GM21717 (cell line): Measurements from ENCODE around the gene MED28.
"Not testable (repeated sequence)": the region's sequence is repeated elsewhere in the genome, so short reads cannot be mapped to it uniquely, and the experiment has no call there.

Experiments
- ATAC-seq: cut with Tn5 transposase; IDR thresholded peaks from one replicate; pipeline ENCODE4 v1.9.1; 2021; ENCODE audit warnings: mild to moderate bottlenecking, moderate library complexity; ENCODE audit not compliant: unreplicated experiment

MED28 gene

DNA sequence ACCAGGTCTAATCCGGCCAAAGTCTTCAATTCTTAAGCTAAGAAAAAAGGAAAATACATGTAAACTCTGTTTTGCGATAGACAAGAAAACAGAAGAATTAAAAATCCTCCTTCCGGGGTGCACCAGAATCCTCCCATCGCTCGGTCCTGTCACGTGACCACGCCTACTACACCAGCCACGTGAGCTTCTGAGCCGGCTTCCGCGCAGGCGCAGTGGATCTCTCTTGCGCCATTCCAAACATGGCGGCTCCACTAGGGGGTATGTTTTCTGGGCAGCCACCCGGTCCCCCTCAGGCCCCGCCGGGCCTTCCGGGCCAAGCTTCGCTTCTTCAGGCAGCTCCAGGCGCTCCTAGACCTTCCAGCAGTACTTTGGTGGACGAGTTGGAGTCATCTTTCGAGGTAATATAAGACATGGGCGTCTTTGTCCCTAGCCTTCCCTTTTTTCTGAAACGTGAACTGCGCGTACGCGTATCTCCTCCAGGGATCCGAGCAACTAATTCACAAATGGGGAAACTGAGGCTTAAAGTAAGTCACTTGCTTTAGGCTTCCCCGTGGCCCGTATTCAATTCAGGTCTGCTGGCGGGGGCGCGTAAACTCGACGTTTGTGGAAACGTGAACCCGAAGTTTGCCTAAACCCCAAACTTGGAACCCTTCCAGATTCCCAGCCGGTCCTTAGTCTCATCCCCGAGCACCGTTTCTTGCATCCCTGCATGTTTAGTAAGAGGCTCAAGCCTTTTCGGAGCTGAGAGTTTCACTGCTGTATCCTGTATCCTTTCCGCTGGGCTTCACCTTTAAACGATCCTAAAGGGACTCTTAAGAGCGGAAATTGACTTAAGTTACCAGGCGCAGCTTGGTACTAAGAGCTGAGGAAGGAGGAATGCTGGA lies at the start of gene MED28:
Gene MED28, plus strand, starts transcription at position 226 of the 884 bp plus-strand sequence. Its CDS starts 14 bp downstream, at position 240.
- peak; percentile 88 for ATAC-seq

- ATAC-seq = no peak
Observed at GRCh38 chr4:17565846-17566245, 48.6 kb upstream of the MED28 start.

DNA sequence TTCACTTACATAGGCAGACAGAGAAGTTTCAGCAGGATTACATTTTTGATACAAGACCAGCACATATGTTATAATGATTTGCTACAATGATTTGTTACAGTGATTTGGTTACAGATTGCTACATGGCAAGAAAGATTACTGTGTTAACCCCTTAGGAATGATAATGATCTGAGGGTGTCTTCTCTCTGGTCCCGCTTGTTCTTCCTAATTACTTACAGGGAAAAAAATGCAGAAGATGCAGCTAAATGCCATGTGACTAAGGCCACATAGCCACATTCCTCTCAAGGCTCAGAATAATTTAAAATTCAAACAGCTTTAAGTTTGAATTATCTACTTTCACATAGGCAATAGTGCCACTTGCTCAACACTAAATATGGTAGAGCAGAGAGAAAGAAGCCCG lies 47.2 kb upstream of the MED28 start:
- no peak for ATAC-seq

DNA sequence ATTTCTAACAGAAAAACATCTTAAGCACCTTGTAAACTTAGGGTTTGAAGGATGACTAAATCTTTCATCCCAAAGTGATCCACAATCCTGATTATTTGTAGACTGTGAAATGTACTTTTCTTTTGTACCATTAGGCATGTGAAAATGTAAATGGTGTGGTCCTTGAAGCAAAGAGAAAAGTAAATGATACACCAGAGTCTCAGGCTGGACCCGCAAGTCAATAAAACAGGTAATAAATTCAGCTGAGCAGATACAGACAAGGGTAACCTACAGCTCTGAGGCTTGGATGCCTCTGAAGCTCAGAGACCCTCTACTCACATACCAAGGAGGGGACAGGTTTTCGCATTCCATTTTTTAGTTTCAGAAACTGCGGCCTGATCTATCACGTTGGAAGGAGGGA lies 40.2 kb upstream of the MED28 start:
- no peak for ATAC-seq

DNA sequence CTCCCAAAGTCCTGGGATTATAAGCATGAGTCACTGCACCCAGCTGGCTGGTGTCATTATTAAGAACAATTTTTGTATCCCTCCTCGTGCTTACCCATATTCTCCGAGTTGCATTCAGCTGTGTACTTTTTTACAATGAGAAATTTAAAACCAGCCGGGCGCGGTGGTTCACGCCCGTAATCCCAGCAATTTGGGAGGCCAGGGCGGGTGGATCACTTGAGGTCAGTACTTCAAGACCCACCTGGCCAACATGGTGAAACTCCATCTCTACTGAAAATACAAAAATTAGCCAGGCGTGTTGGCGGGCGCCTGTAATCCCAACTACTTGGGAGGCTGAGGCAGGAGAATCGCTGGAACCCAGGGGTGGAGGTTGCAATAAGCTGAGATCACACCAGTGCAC lies 39.3 kb upstream of the MED28 start:
- not testable (repeated sequence) for ATAC-seq

DNA sequence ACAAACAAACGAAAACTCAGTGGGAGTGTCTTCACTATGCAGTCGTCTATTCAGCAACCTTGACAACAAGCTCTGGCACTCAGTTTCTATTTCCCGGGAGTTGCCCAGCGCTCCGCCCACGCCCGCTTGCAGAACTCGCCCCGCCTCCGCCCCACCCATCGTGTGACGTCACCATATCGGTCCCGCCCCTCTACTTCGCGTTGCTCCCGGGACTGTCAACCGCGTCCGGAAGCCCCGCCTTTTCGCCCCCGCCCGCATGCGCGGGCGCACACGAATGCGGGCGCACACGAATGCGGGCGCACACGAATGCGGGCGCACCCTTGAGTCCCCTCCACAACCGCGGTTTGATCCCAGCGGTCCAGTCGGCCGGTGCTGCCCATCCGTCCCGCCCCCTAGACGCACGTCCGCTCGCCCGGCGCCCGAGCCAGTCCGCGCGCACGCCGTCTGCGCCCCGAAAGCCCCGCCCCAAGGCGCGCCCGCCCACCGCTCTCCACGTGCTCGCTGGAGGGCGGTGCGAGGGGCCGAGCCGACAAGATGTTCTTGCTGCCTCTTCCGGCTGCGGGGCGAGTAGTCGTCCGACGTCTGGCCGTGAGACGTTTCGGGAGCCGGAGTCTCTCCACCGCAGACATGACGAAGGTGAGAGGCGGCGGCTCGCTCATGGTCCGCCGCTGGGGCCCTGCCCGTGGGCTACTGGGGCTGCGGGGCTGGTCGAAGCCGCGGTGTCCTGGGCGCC lies 37.3 kb upstream of the MED28 start, which contains the start of gene LAP3:
Gene LAP3, plus strand, starts transcription at position 267 of the 733 bp plus-strand sequence. Its CDS starts 268 bp downstream, at position 535.
- ATAC-seq = peak; percentile 77

DNA sequence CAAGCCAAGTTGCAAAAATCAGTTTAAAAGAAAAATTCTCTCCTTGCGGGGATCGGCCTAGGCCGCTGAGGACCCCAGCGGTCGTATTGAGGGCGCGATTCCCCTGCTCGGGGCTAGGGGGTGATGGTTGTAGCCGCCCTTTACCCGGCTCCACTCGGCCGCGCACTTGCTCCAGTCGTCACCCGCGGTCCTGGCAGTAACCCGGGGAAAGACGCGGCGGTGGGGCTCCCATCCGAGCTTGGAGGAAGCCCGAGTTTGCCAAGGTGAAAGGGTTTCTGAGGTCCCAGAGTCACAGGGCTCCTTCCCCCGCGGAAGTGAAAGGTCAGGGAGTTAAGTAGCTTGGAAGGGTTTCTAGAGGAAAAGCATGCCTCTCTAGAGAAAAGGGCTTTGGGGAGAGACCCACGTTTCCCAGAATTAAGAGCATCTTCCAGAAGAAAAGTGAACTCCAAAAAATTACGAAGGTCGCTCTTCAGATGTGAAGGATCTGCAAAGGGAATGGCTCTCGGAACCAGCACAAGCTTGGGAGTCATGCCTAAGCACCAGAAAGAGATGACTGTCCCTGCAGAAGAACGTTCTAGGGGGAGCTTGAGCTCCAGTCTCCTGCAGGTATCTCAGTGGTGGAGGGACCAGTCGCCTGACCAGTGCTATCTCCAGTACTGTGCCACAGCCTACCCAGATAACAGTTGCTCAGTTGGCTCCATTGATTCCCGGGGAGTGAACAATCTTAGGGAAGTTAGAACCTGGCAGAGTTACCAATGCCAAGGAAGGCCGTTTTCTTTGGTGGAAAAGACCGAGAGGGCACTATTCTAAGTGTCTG lies 36.6 kb upstream of the MED28 start:
- ATAC-seq = peak; percentile 6

- ATAC-seq = peak; percentile 37
Observed at GRCh38 chr4:17578482-17578891, 36.0 kb upstream of the MED28 start.

DNA sequence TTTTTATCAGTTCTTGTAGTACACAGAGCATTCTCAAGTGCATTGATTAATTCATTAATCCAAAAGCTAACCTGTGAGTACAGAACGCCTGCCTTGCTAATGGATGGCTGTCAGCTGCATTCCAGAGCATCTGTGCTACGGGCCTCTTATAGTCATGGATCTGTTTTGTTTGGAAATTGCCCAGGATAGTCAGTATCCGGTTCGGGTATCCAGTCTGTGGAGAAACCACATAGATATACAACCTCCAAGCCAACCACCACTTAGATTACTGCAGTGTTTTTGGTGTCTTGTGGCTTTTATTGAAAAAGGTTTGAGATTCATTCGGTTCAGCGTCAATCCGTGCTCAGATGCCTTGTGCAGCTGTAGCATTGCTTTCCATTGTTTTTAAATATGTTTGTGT lies 33.5 kb upstream of the MED28 start:
- no peak for ATAC-seq

DNA sequence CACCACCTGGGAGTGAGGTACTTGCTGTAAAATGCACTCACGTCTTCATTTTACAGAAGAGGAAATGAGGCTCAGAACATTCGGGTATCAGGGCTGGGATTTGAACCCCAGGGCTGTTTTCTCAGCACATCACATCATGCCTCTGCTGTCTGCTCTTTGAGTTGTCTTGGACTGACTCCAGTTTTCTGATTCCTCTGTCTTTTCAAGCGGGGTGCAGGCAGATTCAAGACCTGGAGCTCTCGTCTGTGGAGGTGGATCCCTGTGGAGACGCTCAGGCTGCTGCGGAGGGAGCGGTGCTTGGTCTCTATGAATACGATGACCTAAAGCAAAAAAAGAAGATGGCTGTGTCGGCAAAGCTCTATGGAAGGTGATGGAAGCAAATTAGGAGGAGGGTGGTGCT lies 31.2 kb upstream of the MED28 start:
- ATAC-seq = no peak

DNA sequence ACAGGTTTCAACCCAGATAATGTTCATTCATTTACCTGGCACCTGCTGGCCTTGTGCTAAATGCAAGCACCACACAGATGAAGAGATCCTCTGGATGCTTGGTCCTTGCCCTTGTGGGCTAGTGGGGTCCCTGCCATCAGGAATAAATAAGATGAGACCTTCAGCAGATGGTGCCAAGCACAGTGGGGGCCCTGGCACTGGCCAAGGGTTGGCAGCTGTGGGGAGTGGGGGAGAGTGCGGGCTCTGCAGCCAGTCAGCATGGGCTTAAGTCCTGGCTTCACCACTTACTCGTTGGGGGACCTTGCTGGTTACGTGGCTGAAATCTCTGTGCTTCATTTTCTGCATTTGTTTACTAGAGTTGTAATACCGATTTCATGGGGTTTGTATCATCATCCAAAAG lies 30.5 kb upstream of the MED28 start:
- ATAC-seq = no peak

- ATAC-seq = no peak
Observed at GRCh38 chr4:17584521-17585213, 29.8 kb upstream of the MED28 start.

DNA sequence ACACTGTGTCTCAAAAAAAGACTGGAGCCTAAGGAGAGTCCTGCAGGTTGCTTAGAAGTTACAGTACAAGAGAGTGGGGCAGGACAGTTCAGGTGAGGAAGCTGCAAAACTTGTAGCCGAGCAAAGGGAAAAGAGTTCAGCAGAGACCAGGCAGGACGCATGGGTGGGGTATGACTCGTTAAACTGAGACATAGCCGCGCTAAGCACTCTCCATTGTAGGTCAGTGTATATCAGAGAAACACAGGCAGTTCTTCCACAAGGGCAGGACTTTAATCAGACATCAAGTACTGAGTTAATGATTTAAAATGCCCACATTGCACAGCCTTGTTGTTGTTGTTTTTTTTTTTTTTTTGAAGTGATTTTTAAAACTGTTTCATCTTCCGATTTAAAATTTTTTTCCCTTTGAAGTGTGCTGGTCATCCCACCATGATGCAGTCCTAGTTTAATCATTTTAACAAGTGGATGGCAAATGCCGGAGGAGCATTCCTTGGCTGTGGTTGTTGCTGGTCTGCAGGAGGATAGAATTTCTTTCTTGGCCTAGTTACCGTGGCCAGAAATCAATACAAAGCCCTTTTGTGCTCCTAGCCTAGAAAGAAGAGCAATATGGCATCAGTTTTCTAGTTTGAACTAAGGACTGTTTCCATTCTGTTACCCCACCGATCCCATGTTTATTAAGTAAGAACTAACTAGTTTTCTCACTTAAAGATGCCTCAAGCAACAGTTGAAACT lies 27.2 kb upstream of the MED28 start:
- no peak for ATAC-seq

DNA sequence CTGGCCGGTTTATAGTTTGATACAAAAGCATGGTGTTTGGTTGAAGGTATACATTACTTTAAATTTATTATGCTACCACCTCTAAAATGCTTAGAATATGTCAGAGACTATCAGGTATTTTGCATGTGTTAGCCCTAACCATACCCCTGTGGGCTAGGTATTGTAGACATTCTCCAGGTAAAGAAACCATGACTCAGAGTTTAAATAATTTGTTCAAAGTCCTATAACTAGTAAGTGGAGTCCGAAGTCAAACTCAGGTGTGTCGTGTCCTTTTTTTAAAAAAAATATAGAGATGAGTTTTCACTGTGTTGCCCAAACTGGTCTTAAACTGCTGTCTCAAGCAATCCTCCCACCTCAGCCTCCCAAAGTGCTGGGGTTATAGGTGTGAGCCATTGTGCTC lies 25.1 kb upstream of the MED28 start:
- no peak for ATAC-seq

- ATAC-seq = peak; percentile 79
Observed at GRCh38 chr4:17595471-17596005, 18.9 kb upstream of the MED28 start.

GRCh38 chr4:17597517-17597916 lies 16.9 kb upstream of the MED28 start:
- ATAC-seq = no peak

DNA sequence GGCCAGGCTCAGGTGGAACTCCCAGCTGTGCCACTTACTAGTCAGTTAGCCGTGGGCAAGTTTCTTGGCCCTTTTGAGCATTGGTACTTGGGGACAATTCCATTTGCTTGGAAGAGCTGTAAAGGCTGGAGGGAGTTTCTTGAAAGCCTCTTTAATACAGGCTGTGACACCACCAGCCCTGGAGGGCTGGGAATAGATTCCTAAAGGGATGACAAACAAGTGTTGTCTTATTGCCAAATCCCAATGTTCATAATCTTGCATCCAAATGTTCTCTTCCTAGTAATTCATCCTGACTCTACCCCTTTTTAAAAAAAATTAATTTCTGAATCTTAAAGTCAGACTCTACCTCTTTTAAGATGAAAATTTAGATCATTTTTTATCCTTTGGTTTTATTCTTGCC lies 14.6 kb upstream of the MED28 start:
- ATAC-seq = no peak

GRCh38 chr4:17605236-17605635 lies 9.2 kb upstream of the MED28 start:
- no peak for ATAC-seq

DNA sequence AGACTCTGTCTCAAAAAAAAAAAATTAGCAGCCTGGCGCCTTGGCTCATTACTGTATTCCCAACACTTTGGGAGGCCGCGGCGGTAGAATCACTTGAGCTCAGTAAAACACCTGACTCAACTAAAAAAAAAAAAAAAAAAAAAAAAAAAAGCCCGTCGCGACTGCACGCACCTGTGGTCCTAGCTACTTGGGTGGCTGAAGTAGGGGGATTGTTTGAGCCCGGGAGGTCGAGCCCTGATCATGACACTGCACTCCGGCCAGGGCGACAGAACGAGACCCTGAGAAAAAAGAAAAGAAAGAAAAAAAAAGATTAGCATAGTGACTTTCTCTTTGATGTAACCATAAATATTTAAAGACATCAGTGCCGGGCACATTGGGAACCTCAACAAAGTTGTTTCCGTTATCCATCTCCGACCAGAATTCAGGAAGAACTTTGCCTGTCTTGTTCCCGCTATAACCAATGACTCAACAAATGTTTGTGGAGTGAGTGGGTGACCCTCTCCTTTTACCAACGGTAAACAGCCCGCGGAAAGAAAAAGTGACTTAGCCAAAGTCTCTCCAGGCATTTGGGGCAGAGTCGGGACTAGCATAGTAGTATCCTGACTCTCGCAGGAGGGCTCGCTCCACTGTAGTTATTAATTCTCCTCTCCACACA lies 553 bp upstream of the MED28 start:
- peak; percentile 43 for ATAC-seq
